CD4-positive, alpha-beta T cell (primary cell): ENCODE data around the gene CNFN. TPM values are rescaled to one million over a fixed set of nuclear protein-coding genes. Genes with fewer than 3 reads are reported as not detected.

Experiments
- ATAC-seq: fragments of 200-7000 bp; cut with Tn5 transposase; one replicate; pipeline ENCODE4 v1.10.0; 2022; ENCODE audit warnings: mild to moderate bottlenecking; ENCODE audit not compliant: poor library complexity
- CTCF ChIA-PET: fragments of 350-600 bp; sonication (Branson Sonifier 250); formaldehyde crosslinking; loops from one replicate; lab custom pipeline; 2021; ENCODE audit warnings: antibody characterized with exemption, inconsistent platforms; lab: Charles Lee
- POLR2A ChIA-PET: fragments of 350-600 bp; sonication (Branson Sonifier 250); formaldehyde crosslinking; loops from one replicate; lab custom pipeline; 2021; ENCODE audit warnings: antibody characterized with exemption, inconsistent platforms; lab: Charles Lee
- DNase-seq, 14 experiments: peaks; one replicate each; pipeline ENCODE4 v3.0.0-alpha.2; 2013 to 2020; ENCODE audit warnings: mixed read lengths in 2 of 14
- H3K27ac ChIP-seq, 2 donors: one replicate each; pipeline versions ENCODE4 v1.5.1 to v1.7.0; 2013; ENCODE audit warnings: low read length in 2 of 2, low read depth in 1 of 2, mild to moderate bottlenecking in 1 of 2
- H3K27me3 ChIP-seq, 2 experiments: 1 replicate in 1 of 2; 2 replicates in 1 of 2; pipeline versions ENCODE4 v1.6.1 to v1.7.0; 2013; ENCODE audit warnings: low read length in 2 of 2, control low read depth in 1 of 2, mild to moderate bottlenecking in 1 of 2, moderate library complexity in 1 of 2; ENCODE audit not compliant: insufficient read depth in 2 of 2, control insufficient read depth in 1 of 2
- H3K36me3 ChIP-seq: one replicate; pipeline ENCODE4 v1.6.1; 2013; ENCODE audit warnings: low read length, control low read depth; ENCODE audit not compliant: insufficient read depth
- H3K4me1 ChIP-seq: one replicate; pipeline ENCODE4 v1.6.1; 2013; ENCODE audit warnings: low read length, control low read depth; ENCODE audit not compliant: insufficient read depth
- H3K4me3 ChIP-seq: one replicate; pipeline ENCODE4 v1.5.1; 2013; ENCODE audit warnings: mild to moderate bottlenecking, low read length, moderate library complexity
- H3K9me3 ChIP-seq, 2 experiments: 1 replicate in 1 of 2; 2 replicates in 1 of 2; pipeline versions ENCODE4 v1.6.1 to v1.7.0; 2013; ENCODE audit warnings: low read length in 2 of 2, mild to moderate bottlenecking in 2 of 2, control low read depth in 1 of 2, moderate library complexity in 1 of 2; ENCODE audit not compliant: control insufficient read depth in 1 of 2, insufficient read depth in 1 of 2
- H3K27ac Mint-ChIP-seq: one replicate; pipeline ENCODE4 v1.8.0; 2020; ENCODE audit warnings: mixed read lengths
- H3K27me3 Mint-ChIP-seq: one replicate; pipeline ENCODE4 v1.8.0; 2021; ENCODE audit warnings: mixed read lengths
- H3K36me3 Mint-ChIP-seq: one replicate; pipeline ENCODE4 v1.8.0; 2021; ENCODE audit warnings: low read depth, mixed read lengths
- H3K4me1 Mint-ChIP-seq: one replicate; pipeline ENCODE4 v1.8.0; 2021; ENCODE audit warnings: low read depth, mixed read lengths
- H3K4me3 Mint-ChIP-seq: one replicate; pipeline ENCODE4 v1.8.0; 2020; ENCODE audit warnings: mild to moderate bottlenecking, mixed read lengths
- H3K9me3 Mint-ChIP-seq: one replicate; pipeline ENCODE4 v1.8.0; 2020; ENCODE audit warnings: mixed read lengths
- CTCF ChIP-seq: fragments of 200-600 bp; IDR thresholded peaks from one replicate; pipeline ENCODE4 v1.8.0; 2022; ENCODE audit warnings: antibody characterized with exemption, mild to moderate bottlenecking
- intact Hi-C, 2 experiments: fragments of 100-400 bp; cut with DNase I in 1 of 2; cut with micrococcal nuclease in 1 of 2; formaldehyde crosslinking; loops; one replicate each; pipeline versions ENCODE4 v1.15.1 to v1.9.0; 2023 to 2025; cut with DNase I, micrococcal nuclease
- total RNA-seq, 174 experiments: library from RNA in 2 of 174; stranded (reverse) in 2 of 174; gene quantifications; one replicate each; pipeline ENCODE4 v1.2.3 and lab custom pipeline; 2021 to 2026

The CNFN gene
- total RNA-seq, 2 experiments from 2014 or later = not detected

GRCh38 chr19:42363614-42364346 is 26.3 kb downstream of the CNFN start:
- ChIA-PET CTCF (no interaction called here), POLR2A (no interaction called here)
- Histone ChIP-seq H3K27ac (no peak overlapping the region), H3K27me3 (no peaks in the 10 kb centered on the region), H3K36me3 (peaks cover 3% of the 10 kb centered on the region), H3K4me3 (no peak overlapping the region), H3K4me1 (no peaks in the 10 kb centered on the region), H3K9me3 (no peaks in the 10 kb centered on the region)
- ATAC-seq = no peak
- no peak overlapping the region for H3K4me3 Mint-ChIP-seq
- H3K4me1 Mint-ChIP-seq = no peaks in the 10 kb centered on the region
- intact Hi-C loops = no loop called here
- H3K27ac Mint-ChIP-seq = no peak overlapping the region
- no peaks in the 10 kb centered on the region for H3K9me3 Mint-ChIP-seq
- H3K36me3 Mint-ChIP-seq = peaks cover 6% of the 10 kb centered on the region
- TF ChIP-seq CTCF = no peak
- no peak for DNase-seq
- no peaks in the 10 kb centered on the region for H3K27me3 Mint-ChIP-seq

GRCh38 chr19:42362891-42363440 is 27.1 kb downstream of the CNFN start:
- Histone ChIP-seq H3K27ac (no peak overlapping the region), H3K27me3 (no peaks in the 10 kb centered on the region), H3K4me3 (no peak overlapping the region), H3K36me3 (peaks cover 3% of the 10 kb centered on the region), H3K9me3 (no peaks in the 10 kb centered on the region), H3K4me1 (no peaks in the 10 kb centered on the region)
- no peaks in the 10 kb centered on the region for H3K27me3 Mint-ChIP-seq
- no peaks in the 10 kb centered on the region for H3K4me1 Mint-ChIP-seq
- ATAC-seq (no peak), DNase-seq (no peak)
- no peaks in the 10 kb centered on the region for H3K9me3 Mint-ChIP-seq
- ChIA-PET POLR2A (no interaction called here), CTCF (no interaction called here)
- peaks cover 6% of the 10 kb centered on the region for H3K36me3 Mint-ChIP-seq
- intact Hi-C loops = no loop called here
- H3K4me3 Mint-ChIP-seq = no peak overlapping the region
- no peak for TF ChIP-seq CTCF
- no peak overlapping the region for H3K27ac Mint-ChIP-seq

- Mint-ChIP-seq H3K4me3 (no peak overlapping the region), H3K36me3 (peaks cover 6% of the 10 kb centered on the region), H3K27me3 (no peaks in the 10 kb centered on the region), H3K4me1 (no peaks in the 10 kb centered on the region), H3K27ac (no peak overlapping the region), H3K9me3 (no peaks in the 10 kb centered on the region)
- Histone ChIP-seq H3K27ac (no peak overlapping the region), H3K4me3 (no peak overlapping the region), H3K36me3 (peaks cover 3% of the 10 kb centered on the region), H3K9me3 (no peaks in the 10 kb centered on the region), H3K27me3 (no peaks in the 10 kb centered on the region), H3K4me1 (no peaks in the 10 kb centered on the region)
- ATAC-seq (no peak), DNase-seq (no peak)
- CTCF ChIA-PET = no interaction called here
- POLR2A ChIA-PET = no interaction called here
- intact Hi-C loops = no loop called here
- no peak for TF ChIP-seq CTCF
Observed at GRCh38 chr19:42362342-42362741, 27.8 kb downstream of the CNFN start.
